GM12891 (cell line): ENCODE results near the gene ABHD17A.

Experiments
- POLR2A ChIP-seq: IDR thresholded peaks from 2 replicates; pipeline ENCODE4 v1.6.1; 2011; ENCODE audit warnings: low read depth, low read length, control low read depth
- POLR2AphosphoS5 ChIP-seq: IDR thresholded peaks from 2 replicates; pipeline ENCODE4 v1.6.1; 2011; ENCODE audit warnings: low read depth, low read length, control low read depth
- TAF1 ChIP-seq: IDR thresholded peaks from 2 replicates; pipeline ENCODE4 v1.6.1; 2011; ENCODE audit warnings: low read depth, low read length, control low read depth

GRCh38 chr19:1908364-1908678 lies 23.0 kb upstream of the ABHD17A start:
- TF ChIP-seq POLR2A (no peak), POLR2AphosphoS5 (no peak), TAF1 (no peak)
